Panc1 (cell line): ENCODE measurements around the gene TRAF3IP1. TPM values are rescaled to one million over a fixed set of nuclear protein-coding genes. Genes with fewer than 3 reads are reported as not detected.

Experiments used
- ATAC-seq: fragments of 200-7000 bp; cut with Tn5 transposase; 2 replicates; pipeline ENCODE4 v1.9.1; 2020; ENCODE audit warnings: mild to moderate bottlenecking, moderate library complexity
- BruUV-seq: library from RNA; stranded (reverse); fragments of 400-500 nt; replicated peaks from 2 replicates; lab custom pipeline; 2021; lab: Mats Ljungman, UMichigan
- CTCF ChIA-PET: fragments of 300-600 bp; sonication (Branson Sonifier 250); formaldehyde crosslinking; loops from one replicate; lab custom pipeline; 2022; ENCODE audit warnings: antibody characterized with exemption; lab: Charles Lee
- POLR2A ChIA-PET: fragments of 300-600 bp; sonication (Branson Sonifier 250); formaldehyde crosslinking; loops from one replicate; lab custom pipeline; 2022; ENCODE audit warnings: antibody characterized with exemption; lab: Charles Lee
- DNase-seq: peaks from one replicate; pipeline ENCODE4 v3.0.0-alpha.2; 2010; ENCODE audit warnings: low read depth, low spot score
- H3K27ac ChIP-seq: 2 replicates; pipeline ENCODE4 v1.5.1; 2011; ENCODE audit warnings: mild to moderate bottlenecking, low read length, inconsistent platforms
- H3K27me3 ChIP-seq: fragments of 200-500 bp; sonication (Bioruptor generic); 2 replicates; pipeline ENCODE4 v1.6.0; 2014; ENCODE audit warnings: low read length, inconsistent platforms; ENCODE audit not compliant: control insufficient read depth, insufficient read depth
- H3K36me3 ChIP-seq: fragments of 200-500 bp; sonication (Bioruptor generic); 2 replicates; pipeline ENCODE4 v1.5.1; 2014; ENCODE audit warnings: inconsistent platforms, mild to moderate bottlenecking, low read length, moderate library complexity; ENCODE audit not compliant: control insufficient read depth, insufficient read depth
- H3K4me1 ChIP-seq: 2 replicates; pipeline ENCODE4 v1.5.1; 2011; ENCODE audit warnings: inconsistent platforms, mild to moderate bottlenecking, low read length, moderate library complexity; ENCODE audit not compliant: control insufficient read depth, insufficient read depth
- H3K4me3 ChIP-seq, 2 experiments: 2 replicates each; pipeline ENCODE4 v1.5.1; 2011 to 2012; ENCODE audit warnings: low read depth in 2 of 2, low read length in 2 of 2, mild to moderate bottlenecking in 2 of 2, inconsistent platforms in 1 of 2, moderate library complexity in 1 of 2
- H3K9me3 ChIP-seq: fragments of 200-500 bp; sonication (Bioruptor generic); 2 replicates; pipeline ENCODE4 v1.5.1; 2014; ENCODE audit warnings: low read depth, mild to moderate bottlenecking, inconsistent platforms, low read length, moderate library complexity; ENCODE audit not compliant: control insufficient read depth, insufficient read depth
- CTCF ChIP-seq: fragments of 450-650 bp; IDR thresholded peaks from 2 replicates; pipeline ENCODE4 v1.5.1; 2017; ENCODE audit warnings: mild to moderate bottlenecking
- POLR2AphosphoS5 ChIP-seq: IDR thresholded peaks from 2 replicates; pipeline ENCODE4 v1.6.1; 2012; ENCODE audit warnings: mild to moderate bottlenecking, low read depth, low read length, moderate library complexity
- REST ChIP-seq, 2 experiments: IDR thresholded peaks; 2 replicates each; pipeline ENCODE4 v1.6.1; 2011 to 2012; ENCODE audit warnings: low read depth in 2 of 2, control low read depth in 1 of 2, low read length in 1 of 2, mild to moderate bottlenecking in 1 of 2, moderate library complexity in 1 of 2; ENCODE audit not compliant: insufficient read depth in 1 of 2
- SIN3A ChIP-seq: IDR thresholded peaks from 2 replicates; pipeline ENCODE4 v1.6.1; 2012; ENCODE audit warnings: low read depth, mild to moderate bottlenecking, low read length, moderate library complexity, borderline replicate concordance; ENCODE audit not compliant: insufficient read depth
- TCF7L2 ChIP-seq: IDR thresholded peaks from 2 replicates; pipeline ENCODE4 v1.6.1; 2011; ENCODE audit warnings: mild to moderate bottlenecking, low read depth, low read length, inconsistent platforms
- in situ Hi-C: cut with HindIII; loops from 2 replicates; pipeline ENCODE4 v1.10.0; 2016; ENCODE audit warnings: low sequenced_read_pairs, low pct_unique_long_range_greater_than_20kb
- intact Hi-C: fragments of 100-400 bp; cut with micrococcal nuclease; formaldehyde crosslinking; loops from one replicate; pipeline ENCODE4 v1.10.0; 2022; ENCODE audit not compliant: unreplicated experiment
- total RNA-seq: library from RNA; stranded (reverse); gene quantifications from one replicate; pipeline ENCODE4 v1.2.1, GENCODE V29; 2021; ENCODE audit not compliant: unreplicated experiment

Gene TRAF3IP1
- total RNA-seq, 1 experiment from 2014 or later = 23.4 TPM

DNA sequence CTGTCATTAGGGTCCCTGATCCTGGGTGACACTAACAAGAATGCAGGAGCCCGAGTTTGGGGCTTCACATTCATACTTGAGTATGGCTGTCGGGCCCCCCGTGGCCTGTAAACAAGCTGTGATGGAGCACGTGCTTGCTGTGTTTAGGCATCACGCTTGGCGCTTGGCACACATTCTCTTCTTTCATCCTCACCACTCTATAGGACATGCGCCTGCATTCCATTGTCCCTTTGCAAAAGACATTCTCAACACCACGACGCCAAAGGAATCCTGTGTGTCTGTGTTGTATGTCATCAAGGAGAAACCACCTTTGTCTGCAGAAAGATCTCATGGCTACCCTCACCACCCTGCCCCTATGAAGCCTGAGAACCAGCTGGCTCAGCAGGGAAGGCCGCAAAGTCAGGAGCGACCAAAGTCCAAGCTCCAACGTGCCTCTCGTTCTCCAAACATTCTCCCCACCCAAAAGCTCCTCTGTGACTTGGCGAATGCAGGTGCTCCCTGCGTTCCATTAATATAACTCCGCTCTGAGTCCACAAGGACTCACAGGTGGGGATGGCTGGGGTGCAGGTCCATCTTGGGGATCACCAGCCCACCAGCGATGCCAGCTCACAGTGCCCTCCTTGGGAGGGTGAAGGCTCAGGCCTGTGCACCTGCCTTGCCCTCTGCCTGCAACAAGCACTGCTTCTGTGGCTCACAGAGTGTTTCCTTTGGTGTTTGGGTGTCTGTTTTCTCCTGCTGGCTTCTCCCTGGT, 25.8 kb upstream of the TRAF3IP1 start:
- ATAC-seq (no peak), DNase-seq (no peak)
- intact Hi-C loops = no loop called here
- Histone ChIP-seq H3K4me3 (no peak overlapping the region), H3K36me3 (no peaks in the 10 kb centered on the region), H3K9me3 (no peaks in the 10 kb centered on the region), H3K4me1 (peaks cover 2% of the 10 kb centered on the region), H3K27me3 (no peaks in the 10 kb centered on the region), H3K27ac (no peak overlapping the region)
- no peak for TF ChIP-seq POLR2AphosphoS5
- TF ChIP-seq CTCF = no peak
- TF ChIP-seq REST (IDR thresholded peaks at IDR 0.05; ENCODE audit: insufficient read depth in 1 of 2, low read depth in 2 of 2, low read length in 1 of 2) = no peak
- TF ChIP-seq TCF7L2 = no peak
- no peak for TF ChIP-seq SIN3A
- no TSS peak for BruUV-seq
- POLR2A ChIA-PET = no interaction called here
- in situ Hi-C loops = no loop called here
- CTCF ChIA-PET = no interaction called here

DNA sequence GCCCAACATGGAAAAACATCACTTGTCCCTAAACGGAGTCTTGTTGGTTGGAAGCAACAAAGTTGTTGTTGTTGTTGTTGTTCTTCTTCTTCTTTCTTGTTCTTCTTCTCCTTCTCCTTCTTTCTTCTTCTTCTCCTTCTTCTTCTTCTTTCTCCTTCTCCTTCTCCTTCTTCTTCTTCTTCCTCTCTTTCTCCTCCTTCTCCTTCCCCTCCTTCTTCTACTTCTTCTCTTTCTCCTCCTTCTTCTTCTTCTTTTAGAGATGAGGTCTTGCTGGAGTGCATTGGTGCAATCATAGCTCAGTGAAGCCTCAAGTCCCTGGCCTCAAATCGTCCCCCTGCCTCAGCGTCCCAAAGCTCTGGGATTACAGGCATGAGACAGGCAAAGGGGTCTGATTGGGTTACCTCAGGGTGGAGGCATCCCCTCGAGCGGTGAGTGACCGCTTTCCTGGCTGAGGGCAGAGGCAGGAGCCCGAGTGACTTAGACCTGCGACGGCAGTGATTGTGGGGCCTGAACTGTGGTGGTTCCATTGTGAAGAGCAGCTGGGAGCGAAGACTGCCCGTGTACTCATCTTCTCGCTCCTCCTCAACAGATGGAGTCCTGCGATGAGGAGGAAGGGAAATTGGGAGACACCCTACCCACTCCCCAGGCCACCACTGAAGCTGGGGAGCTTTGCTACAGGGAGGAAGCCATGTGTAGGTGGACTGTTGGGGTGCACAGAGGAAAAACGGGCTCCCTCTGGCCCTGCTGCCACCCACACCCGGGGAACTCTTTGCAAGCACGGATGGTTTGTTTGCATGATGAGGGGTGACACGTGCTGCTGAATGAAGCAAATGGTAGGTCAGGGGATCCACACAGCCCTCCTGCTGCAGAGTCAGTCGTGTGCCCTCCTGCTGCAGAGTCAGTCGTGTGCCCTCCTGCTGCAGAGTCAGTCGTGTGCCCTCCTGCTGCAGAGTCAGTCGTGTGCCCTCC, 24.9 kb upstream of the TRAF3IP1 start:
- no peak overlapping the region for H3K27ac ChIP-seq
- CTCF ChIA-PET = no interaction called here
- in situ Hi-C loops = no loop called here
- BruUV-seq = no TSS peak
- DNase-seq (no peak), ATAC-seq (no peak)
- no peaks in the 10 kb centered on the region for H3K27me3 ChIP-seq
- TF ChIP-seq POLR2AphosphoS5 = no peak
- TF ChIP-seq CTCF = no peak
- TF ChIP-seq TCF7L2 = no peak
- TF ChIP-seq SIN3A = no peak
- TF ChIP-seq REST (IDR thresholded peaks at IDR 0.05; ENCODE audit: insufficient read depth in 1 of 2, low read depth in 2 of 2, low read length in 1 of 2) = no peak
- POLR2A ChIA-PET = no interaction called here
- no peaks in the 10 kb centered on the region for H3K36me3 ChIP-seq
- no peak overlapping the region for H3K4me3 ChIP-seq
- H3K4me1 ChIP-seq = no peaks in the 10 kb centered on the region
- intact Hi-C loops = no loop called here
- H3K9me3 ChIP-seq = no peaks in the 10 kb centered on the region
